ENCODE data around the gene DYRK4. TPM values are rescaled to one million over a fixed set of nuclear protein-coding genes. Genes with fewer than 3 reads are reported as not detected.
"Not testable (repeated sequence)": the region's sequence is repeated elsewhere in the genome, so short reads cannot be mapped to it uniquely, and the experiment has no call there.

The DYRK4 gene
- 38.1 TPM for polyA plus RNA-seq (2013, experiment 1 of 2)
- polyA plus RNA-seq (2013, experiment 2 of 2) = 37.1 TPM

- Histone ChIP-seq H2AFZ (ENCODE audit: low read depth, low read length) (peak within 1 kb of the TSS; percentile 78), H3K9me3 (ENCODE audit: control insufficient read depth, low read length) (no peaks in the 10 kb centered on the region), H3K4me1 (ENCODE audit: control insufficient read depth, insufficient read depth, low read depth, low read length) (peaks cover 8% of the 10 kb centered on the region), H3K36me3 (ENCODE audit: control insufficient read depth in 1 of 2, insufficient read depth in 2 of 2, low read depth in 1 of 2, low read length in 2 of 2) (no peaks in the 10 kb centered on the region), H3K79me1 (replicated peaks; ENCODE audit: low read length, poor library complexity, severe bottlenecking) (no peaks in the 10 kb centered on the region), H3K4ac (ENCODE audit: low read depth in 1 of 2, low read length in 2 of 2) (no peak within 1 kb of the TSS), H3K27me3 (ENCODE audit: control insufficient read depth in 1 of 2, insufficient read depth in 1 of 2, low read length in 2 of 2) (no peaks in the 10 kb centered on the region), H4K8ac (ENCODE audit: low read length) (peak within 1 kb of the TSS; percentile 64), H4K91ac (ENCODE audit: low read length) (no peak within 1 kb of the TSS), H3K4me2 (ENCODE audit: low read length, poor library complexity, severe bottlenecking) (peak within 1 kb of the TSS; percentile 80), H2BK12ac (ENCODE audit: low read length in 2 of 2) (no peak within 1 kb of the TSS), H2AK5ac (ENCODE audit: low read length, severe bottlenecking) (no peak within 1 kb of the TSS), H3K9ac (ENCODE audit: low read length) (peak within 1 kb of the TSS; percentile 80), H2BK5ac (ENCODE audit: low read depth, low read length, poor library complexity, severe bottlenecking) (no peak within 1 kb of the TSS), H3K4me3 (ENCODE audit: insufficient read depth in 1 of 2, low read depth in 1 of 2, low read length in 2 of 2) (peak within 1 kb of the TSS; percentile 60 to 80), H3K27ac (ENCODE audit: low read length, poor library complexity, severe bottlenecking) (no peak within 1 kb of the TSS), H3K18ac (ENCODE audit: low read depth in 1 of 2, low read length in 2 of 2) (no peak within 1 kb of the TSS), H3K14ac (ENCODE audit: low read length in 2 of 2) (no peak within 1 kb of the TSS), H3K23ac (ENCODE audit: low read length in 2 of 2) (no peak within 1 kb of the TSS), H2BK120ac (ENCODE audit: low read depth, low read length) (no peak within 1 kb of the TSS), H2BK15ac (ENCODE audit: low read depth, poor library complexity, severe bottlenecking) (no peak within 1 kb of the TSS)
- WGBS = 8% methylated on average over 44 of the region's 44 CpGs
- DNase-seq = peak; percentile 79
Measured at GRCh38 chr12:4562034-4562657, at the start of gene DYRK4. DYRK4 (plus strand) TSS chr12:4562208; CDS start chr12:4562246, 38 bp downstream.

GRCh38 chr12:4518106-4518728 is 43.8 kb upstream of the DYRK4 start:
- Histone ChIP-seq H3K9me3 (ENCODE audit: control insufficient read depth, low read length) (no peaks in the 10 kb centered on the region), H2BK5ac (ENCODE audit: low read depth, low read length, poor library complexity, severe bottlenecking) (no peak overlapping the region), H3K27ac (ENCODE audit: low read length, poor library complexity, severe bottlenecking) (peak overlapping the region; percentile 17), H2AK5ac (ENCODE audit: low read length, severe bottlenecking) (no peak overlapping the region), H2BK15ac (ENCODE audit: low read depth, poor library complexity, severe bottlenecking) (no peak overlapping the region), H3K14ac (ENCODE audit: low read length in 2 of 2) (no peak overlapping the region), H3K79me1 (replicated peaks; ENCODE audit: low read length, poor library complexity, severe bottlenecking) (peaks cover 15% of the 10 kb centered on the region), H3K27me3 (ENCODE audit: control insufficient read depth in 1 of 2, insufficient read depth in 1 of 2, low read length in 2 of 2) (no peaks in the 10 kb centered on the region), H2BK12ac (ENCODE audit: low read length in 2 of 2) (no peak overlapping the region), H3K36me3 (ENCODE audit: control insufficient read depth in 1 of 2, insufficient read depth in 2 of 2, low read depth in 1 of 2, low read length in 2 of 2) (peaks cover 7 to 52% of the 10 kb centered on the region in 2 experiments), H3K4me2 (ENCODE audit: low read length, poor library complexity, severe bottlenecking) (no peak overlapping the region), H3K4ac (ENCODE audit: low read depth in 1 of 2, low read length in 2 of 2) (no peak overlapping the region), H3K18ac (ENCODE audit: low read depth in 1 of 2, low read length in 2 of 2) (no peak overlapping the region), H2BK120ac (ENCODE audit: low read depth, low read length) (no peak overlapping the region), H3K4me3 (ENCODE audit: insufficient read depth in 1 of 2, low read depth in 1 of 2, low read length in 2 of 2) (no peak overlapping the region), H3K23ac (ENCODE audit: low read length in 2 of 2) (no peak overlapping the region), H4K8ac (ENCODE audit: low read length) (no peak overlapping the region), H2AFZ (ENCODE audit: low read depth, low read length) (no peak overlapping the region), H3K9ac (ENCODE audit: low read length) (no peak overlapping the region), H3K4me1 (ENCODE audit: control insufficient read depth, insufficient read depth, low read depth, low read length) (no peaks in the 10 kb centered on the region), H4K91ac (ENCODE audit: low read length) (no peak overlapping the region)
- peak; percentile 31 for DNase-seq
- 60% methylated on average over 4 of the region's 5 CpGs for WGBS

GRCh38 chr12:4523443-4523842 is 38.6 kb upstream of the DYRK4 start:
- H2BK15ac ChIP-seq (ENCODE audit: low read depth, poor library complexity, severe bottlenecking); H3K23ac ChIP-seq (ENCODE audit: low read length in 2 of 2); H3K27me3 ChIP-seq (ENCODE audit: control insufficient read depth in 1 of 2, insufficient read depth in 1 of 2, low read length in 2 of 2); H3K4me3 ChIP-seq (ENCODE audit: insufficient read depth in 1 of 2, low read depth in 1 of 2, low read length in 2 of 2); H2AK5ac ChIP-seq (ENCODE audit: low read length, severe bottlenecking); H3K18ac ChIP-seq (ENCODE audit: low read depth in 1 of 2, low read length in 2 of 2); H3K9me3 ChIP-seq (ENCODE audit: control insufficient read depth, low read length); H2BK120ac ChIP-seq (ENCODE audit: low read depth, low read length); H4K8ac ChIP-seq (ENCODE audit: low read length); H2BK5ac ChIP-seq (ENCODE audit: low read depth, low read length, poor library complexity, severe bottlenecking); H2BK12ac ChIP-seq (ENCODE audit: low read length in 2 of 2); H3K9ac ChIP-seq (ENCODE audit: low read length); H3K4me2 ChIP-seq (ENCODE audit: low read length, poor library complexity, severe bottlenecking); H3K4me1 ChIP-seq (ENCODE audit: control insufficient read depth, insufficient read depth, low read depth, low read length); H2AFZ ChIP-seq (ENCODE audit: low read depth, low read length); H3K14ac ChIP-seq (ENCODE audit: low read length in 2 of 2); H3K4ac ChIP-seq (ENCODE audit: low read depth in 1 of 2, low read length in 2 of 2); H4K91ac ChIP-seq (ENCODE audit: low read length); DNase-seq; H3K27ac ChIP-seq (ENCODE audit: low read length, poor library complexity, severe bottlenecking): not testable (repeated sequence)
- 100% methylated on average over 2 of the region's 7 CpGs for WGBS
- Histone ChIP-seq H3K36me3 (ENCODE audit: control insufficient read depth in 1 of 2, insufficient read depth in 2 of 2, low read depth in 1 of 2, low read length in 2 of 2) (peaks cover 7 to 53% of the 10 kb centered on the region in 2 experiments), H3K79me1 (replicated peaks; ENCODE audit: low read length, poor library complexity, severe bottlenecking) (peaks cover 14% of the 10 kb centered on the region)

- Histone ChIP-seq H2AFZ (ENCODE audit: low read depth, low read length) (no peak overlapping the region), H3K4me3 (ENCODE audit: insufficient read depth in 1 of 2, low read depth in 1 of 2, low read length in 2 of 2) (no peak overlapping the region), H2BK12ac (ENCODE audit: low read length in 2 of 2) (no peak overlapping the region), H3K9me3 (ENCODE audit: control insufficient read depth, low read length) (no peaks in the 10 kb centered on the region), H3K4ac (ENCODE audit: low read depth in 1 of 2, low read length in 2 of 2) (no peak overlapping the region), H3K9ac (ENCODE audit: low read length) (no peak overlapping the region), H3K18ac (ENCODE audit: low read depth in 1 of 2, low read length in 2 of 2) (no peak overlapping the region), H3K23ac (ENCODE audit: low read length in 2 of 2) (no peak overlapping the region), H2BK120ac (ENCODE audit: low read depth, low read length) (no peak overlapping the region), H4K91ac (ENCODE audit: low read length) (no peak overlapping the region), H3K14ac (ENCODE audit: low read length in 2 of 2) (no peak overlapping the region), H2AK5ac (ENCODE audit: low read length, severe bottlenecking) (no peak overlapping the region), H3K4me2 (ENCODE audit: low read length, poor library complexity, severe bottlenecking) (no peak overlapping the region), H2BK5ac (ENCODE audit: low read depth, low read length, poor library complexity, severe bottlenecking) (no peak overlapping the region), H2BK15ac (ENCODE audit: low read depth, poor library complexity, severe bottlenecking) (no peak overlapping the region), H3K36me3 (ENCODE audit: control insufficient read depth in 1 of 2, insufficient read depth in 2 of 2, low read depth in 1 of 2, low read length in 2 of 2) (peaks cover 3 to 66% of the 10 kb centered on the region in 2 experiments), H4K8ac (ENCODE audit: low read length) (no peak overlapping the region), H3K27me3 (ENCODE audit: control insufficient read depth in 1 of 2, insufficient read depth in 1 of 2, low read length in 2 of 2) (no peaks in the 10 kb centered on the region), H3K79me1 (replicated peaks; ENCODE audit: low read length, poor library complexity, severe bottlenecking) (peaks cover 9% of the 10 kb centered on the region), H3K4me1 (ENCODE audit: control insufficient read depth, insufficient read depth, low read depth, low read length) (no peaks in the 10 kb centered on the region), H3K27ac (ENCODE audit: low read length, poor library complexity, severe bottlenecking) (no peak overlapping the region)
- DNase-seq = peak; percentile 38
- no CpG with 5 or more reads among the region's 2 CpGs for WGBS
Measured at GRCh38 chr12:4526923-4527546, 35.0 kb upstream of the DYRK4 start.
